ENCODE data around the gene SPON2. TPM values are rescaled to one million over a fixed set of nuclear protein-coding genes. Genes with fewer than 3 reads are reported as not detected.

SPON2 gene
- total RNA-seq, 1 donor from 2014 or later = 32.4 TPM

DNA sequence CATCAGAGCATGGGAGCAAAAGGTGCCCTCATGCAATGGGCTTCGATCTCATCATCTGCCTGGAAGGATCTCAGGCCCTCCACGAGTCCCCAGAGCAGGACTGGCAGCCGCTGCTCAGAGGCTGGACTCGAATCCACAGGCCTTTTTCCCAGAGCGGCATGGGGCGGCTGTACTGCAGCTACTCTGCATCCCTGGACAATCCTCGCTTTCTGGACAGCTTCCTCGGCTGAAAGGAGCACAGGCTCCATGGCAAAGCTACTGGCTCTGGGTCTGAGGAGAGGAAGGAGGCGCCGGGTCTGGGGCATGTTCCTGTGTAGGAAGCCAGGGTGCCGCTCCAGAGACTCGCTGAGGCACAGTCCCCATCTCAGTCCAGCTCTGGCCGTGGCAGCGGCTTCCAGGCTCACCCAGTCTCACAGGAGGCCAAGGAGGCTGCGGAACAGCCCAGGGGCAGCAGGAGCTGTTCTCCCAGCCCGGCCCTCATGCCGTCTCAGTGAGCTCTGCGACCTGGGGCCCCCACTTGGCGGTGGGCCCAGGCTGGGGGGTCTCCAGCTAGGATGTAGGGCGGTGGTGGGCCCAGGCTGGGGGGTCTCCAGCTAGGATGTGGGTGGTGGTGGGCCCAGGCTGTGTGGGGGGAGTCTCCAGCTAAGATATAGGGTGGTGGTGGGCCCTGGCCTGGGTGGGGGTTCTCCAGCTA lies 2.7 kb upstream of the SPON2 start:
- intact Hi-C loops (cut with micrococcal nuclease) = no loop called here

DNA sequence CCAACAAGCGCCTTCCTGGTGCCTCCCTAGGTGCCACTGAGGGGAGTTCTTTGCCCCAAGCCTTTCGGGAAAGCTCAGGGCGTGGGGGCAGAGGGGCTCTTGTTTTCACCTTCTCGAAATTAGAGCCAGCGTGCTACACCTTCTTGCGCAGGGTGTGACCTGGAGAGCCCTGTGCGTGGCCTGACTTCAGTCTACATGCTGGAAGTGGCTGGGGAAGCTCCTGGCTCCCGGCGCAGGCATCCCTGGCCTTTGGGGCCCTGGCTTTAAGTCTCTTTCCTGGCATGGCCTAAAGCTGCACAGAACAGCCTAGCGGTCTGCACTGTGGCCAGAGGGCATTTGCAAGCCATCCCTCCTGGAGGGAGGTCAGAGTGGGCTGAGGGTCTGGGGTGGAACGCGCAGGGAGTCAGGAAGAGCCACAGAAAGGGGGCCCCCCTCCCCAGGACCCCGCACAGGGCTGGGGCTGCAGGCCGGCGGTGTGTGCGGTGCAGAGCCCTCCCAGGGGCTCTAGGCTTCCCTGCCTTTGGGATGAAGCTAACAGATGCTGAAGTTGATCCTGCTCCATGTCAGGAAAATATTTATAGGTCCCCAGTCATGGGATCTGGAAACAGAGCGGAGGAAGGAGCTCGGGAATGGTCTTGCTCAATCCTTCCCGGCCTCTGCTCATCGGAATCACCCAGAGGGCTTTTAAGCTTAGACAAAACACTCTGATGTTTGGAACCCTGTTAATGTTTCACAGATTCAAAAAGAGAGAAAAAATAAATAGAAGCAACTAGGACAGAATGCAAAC lies 781 bp upstream of the SPON2 start:
- intact Hi-C loops (cut with micrococcal nuclease) = no loop called here

DNA sequence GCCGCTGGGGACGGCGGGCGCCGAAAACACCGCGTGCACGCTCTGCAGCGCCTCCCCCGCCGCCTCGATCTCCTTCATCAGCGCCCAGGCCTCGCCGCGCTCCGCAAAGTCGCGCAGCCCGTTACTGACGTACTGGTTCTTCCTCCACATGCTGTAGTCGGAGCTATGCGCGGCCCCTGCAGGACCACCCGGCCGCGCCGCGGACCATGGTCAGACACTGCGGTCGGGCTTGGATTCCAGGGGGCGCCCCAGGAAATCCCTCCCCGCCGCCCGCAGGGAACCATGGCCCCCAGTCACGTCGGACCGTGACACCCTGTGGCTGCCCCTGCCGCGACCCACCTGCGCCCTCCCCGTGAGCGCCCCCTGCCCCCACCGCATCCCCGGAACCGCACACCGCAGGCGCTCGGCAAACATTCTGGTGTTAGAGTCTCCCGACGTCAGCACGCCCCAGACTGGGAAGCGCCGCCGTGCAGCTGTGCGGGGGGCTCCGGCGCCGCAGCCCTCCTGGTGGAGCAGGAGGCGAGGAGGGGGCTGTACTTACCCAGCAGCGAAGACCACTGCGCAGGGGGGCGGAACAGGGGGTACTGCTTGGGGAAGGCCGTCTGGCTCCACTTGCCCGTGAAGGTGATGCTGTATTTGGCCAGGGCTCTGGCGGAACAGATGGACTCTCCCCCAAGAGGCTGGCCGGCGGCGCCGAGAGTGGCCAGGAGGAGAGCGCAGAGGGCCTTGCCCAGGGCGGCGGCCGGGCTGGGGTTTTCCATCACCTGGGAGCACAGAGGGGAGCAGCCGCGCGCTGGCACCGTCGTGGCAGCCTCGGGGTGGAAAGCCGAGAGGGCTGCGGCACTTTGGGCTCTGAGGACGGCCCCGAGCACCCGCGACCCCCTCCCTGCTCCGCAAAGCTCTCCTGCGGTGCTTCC lies 814 bp downstream of the SPON2 start:
- intact Hi-C loops (cut with micrococcal nuclease) = no loop called here

DNA sequence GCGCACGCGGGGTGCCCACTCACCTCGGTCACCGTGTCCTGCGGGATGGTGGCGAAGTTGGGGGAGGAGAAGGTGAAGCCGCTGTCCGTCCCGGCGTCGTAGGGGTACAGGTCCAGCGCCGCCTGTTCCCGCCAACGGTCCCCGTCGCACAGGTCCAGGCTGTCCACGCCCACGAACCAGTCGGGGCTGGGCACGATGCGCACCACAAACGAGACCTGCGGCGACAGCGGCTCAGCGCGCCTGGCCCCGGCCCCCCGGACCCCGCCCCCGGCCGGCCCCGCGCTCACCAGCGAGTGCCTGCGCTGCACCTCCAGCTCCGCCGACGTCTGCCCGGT lies 1.4 kb downstream of the SPON2 start:
- intact Hi-C loops (cut with micrococcal nuclease) = no loop called here

DNA sequence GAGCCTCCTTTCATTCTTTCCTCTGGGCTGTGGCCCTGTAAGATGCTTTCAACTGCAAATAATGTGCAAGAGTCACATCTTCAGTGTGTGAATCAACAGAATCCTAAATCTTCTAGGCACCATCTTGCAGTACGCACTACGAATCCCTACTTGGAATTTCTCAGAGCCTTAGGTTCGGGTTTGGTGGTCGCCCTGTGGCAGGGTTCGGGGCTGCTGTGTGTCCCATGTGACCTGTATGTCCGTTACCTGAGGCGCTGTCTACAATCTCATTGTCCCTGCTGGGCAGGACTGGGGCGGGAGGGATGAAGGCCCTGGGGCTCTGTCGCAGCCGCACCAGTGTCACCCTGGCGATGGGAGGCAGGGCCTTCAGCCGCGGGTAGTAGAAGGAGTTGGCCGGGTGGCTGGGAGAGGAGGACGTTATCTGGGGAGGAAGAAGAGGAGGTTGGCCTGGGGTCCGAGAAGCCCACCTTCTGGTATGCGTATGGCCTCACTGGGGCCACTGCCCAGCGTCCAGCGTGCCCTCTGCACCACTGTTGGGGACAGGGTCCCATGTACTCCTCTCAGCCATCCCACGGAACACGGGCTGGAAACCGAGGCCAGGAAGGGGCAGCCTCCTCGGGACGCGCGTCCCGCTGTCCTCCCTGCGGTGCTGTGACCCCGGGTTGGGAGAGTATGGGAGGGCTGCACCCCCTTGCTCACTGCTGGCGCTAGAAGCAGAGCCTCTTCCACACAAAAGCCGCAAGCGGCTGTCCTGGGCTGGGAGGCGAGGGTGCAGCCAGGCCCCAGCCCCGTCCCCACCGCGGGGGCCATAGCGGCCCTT lies 2.0 kb downstream of the SPON2 start:
- intact Hi-C loops (cut with micrococcal nuclease) = no loop called here

DNA sequence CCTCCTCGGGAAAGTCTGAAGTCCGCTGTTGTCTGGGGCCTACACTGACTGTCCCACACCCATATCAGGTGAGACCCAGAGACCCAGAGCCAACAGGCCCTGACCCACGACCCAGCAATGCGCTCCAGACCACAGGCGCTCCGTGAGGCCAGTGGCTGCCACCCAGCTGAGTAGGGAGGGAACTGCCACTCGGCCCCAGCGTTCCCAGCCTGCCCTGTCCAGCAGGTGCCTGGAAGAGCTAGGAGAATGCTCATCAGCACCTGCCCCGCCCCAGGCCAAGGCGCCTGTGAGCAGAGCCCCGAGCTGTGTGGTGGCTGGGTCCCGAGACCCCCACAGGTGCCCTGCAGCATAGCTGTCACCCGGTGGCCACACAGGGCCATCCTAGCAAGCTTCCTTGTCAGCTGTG lies 2.7 kb downstream of the SPON2 start:
- intact Hi-C loops (cut with micrococcal nuclease) = no loop called here

DNA sequence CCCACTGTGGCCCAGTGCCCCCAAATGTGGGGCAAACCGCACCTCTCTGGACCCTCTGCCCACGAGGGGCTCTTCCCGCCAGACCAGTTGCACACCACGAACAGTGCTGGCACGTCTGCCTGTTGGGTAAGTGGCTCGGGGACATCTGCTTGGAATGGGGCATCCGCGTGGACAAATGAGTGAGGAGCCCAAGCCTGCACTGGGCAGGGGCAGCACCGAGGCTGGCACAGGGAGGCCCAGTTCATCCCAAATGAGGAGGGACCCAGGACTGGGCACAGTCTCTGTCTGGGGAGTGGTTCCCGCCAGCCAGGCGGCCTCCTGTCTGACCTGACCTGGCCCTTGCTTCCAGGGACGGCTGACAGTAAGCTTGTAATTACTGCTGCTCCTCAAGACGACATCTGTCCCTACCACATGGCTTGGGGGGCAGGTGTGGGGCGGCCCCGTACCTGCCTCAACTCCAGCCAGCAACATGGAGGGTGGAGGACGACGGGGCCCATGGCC lies 3.2 kb downstream of the SPON2 start:
- intact Hi-C loops (cut with micrococcal nuclease) = no loop called here

DNA sequence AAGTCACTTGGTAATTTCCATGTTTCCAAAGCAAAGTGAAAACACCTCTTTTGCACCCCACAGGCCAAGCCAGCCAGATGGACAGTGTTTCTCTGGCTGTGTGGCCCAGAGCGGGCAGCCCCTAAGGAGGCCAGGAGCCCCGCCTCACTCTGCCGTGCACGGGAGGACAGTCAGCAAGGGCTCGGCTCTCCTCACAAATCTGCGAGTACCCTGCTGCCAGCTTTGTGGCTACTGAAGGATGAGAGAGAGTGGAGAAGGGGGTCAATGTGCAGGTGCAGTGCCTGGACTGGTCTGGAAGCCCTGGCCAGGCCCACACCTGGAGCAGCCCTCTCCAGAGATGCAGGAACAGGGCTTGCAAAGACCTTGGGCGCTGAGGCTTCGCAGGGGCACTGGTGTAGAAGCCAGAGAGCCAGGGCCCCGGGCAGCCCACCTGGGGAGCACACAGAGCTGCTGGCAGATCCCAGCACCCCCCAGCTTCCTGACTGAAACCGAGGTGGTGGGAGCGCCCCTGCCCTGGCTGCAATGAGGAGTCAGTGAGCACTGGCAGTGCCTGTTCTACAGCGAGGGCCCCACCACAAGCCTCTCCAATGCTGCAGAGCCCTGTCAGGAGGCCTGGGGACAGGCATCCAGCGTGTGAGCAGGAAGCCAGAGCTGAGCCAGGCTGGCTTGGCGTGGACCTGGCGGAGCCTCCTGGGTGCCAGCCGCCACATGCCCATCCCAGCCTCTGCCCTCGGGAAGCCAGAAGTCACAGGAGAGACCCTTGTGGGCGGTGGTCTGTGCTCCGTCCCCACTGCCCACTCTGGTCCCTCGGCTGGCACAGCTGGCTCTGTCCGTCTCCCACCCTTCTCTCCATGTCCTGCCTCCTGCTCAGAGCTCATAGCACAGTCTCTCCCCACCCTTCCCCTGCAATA lies 3.9 kb downstream of the SPON2 start:
- intact Hi-C loops (cut with micrococcal nuclease) = no loop called here

DNA sequence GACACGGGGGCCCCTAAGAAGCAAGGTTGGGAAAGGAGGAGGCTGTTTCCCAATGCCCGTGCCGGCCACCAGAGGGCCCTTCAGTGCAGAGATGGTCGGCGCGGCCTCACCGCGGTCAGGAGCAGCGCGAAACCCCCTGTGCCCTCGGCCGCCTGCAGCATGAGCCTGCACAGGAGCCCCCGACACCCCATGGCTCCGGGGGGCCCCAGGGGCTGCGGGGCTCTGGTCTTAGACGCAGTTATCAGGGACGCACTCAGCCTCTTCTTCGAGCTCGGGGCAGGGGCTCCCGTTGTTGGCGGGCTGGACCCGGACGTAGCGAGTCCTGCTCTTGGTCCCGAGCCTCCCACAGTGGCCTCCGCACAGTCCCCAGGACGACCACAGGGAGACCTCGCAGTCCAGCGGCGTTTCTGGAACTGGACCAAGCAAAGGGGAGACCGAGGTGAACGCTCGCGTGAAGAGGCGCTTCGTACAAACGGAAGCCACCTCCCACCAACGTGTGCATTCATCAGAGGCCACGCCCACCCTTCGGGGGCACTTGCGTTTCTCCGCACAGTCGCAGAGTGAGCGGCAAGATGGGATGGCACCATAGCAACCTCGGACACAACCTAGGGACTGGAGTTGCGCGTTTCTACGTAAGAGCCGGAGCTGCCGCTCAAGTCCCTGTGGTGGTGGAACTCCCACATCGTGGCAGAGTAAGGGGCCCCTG lies 5.0 kb downstream of the SPON2 start:
- intact Hi-C loops (cut with micrococcal nuclease) = loop anchor here (1.0 to 2.0 kb wide), 7 partner anchors 19 to 179 kb away; no protein-coding TSS in a partner anchor

DNA sequence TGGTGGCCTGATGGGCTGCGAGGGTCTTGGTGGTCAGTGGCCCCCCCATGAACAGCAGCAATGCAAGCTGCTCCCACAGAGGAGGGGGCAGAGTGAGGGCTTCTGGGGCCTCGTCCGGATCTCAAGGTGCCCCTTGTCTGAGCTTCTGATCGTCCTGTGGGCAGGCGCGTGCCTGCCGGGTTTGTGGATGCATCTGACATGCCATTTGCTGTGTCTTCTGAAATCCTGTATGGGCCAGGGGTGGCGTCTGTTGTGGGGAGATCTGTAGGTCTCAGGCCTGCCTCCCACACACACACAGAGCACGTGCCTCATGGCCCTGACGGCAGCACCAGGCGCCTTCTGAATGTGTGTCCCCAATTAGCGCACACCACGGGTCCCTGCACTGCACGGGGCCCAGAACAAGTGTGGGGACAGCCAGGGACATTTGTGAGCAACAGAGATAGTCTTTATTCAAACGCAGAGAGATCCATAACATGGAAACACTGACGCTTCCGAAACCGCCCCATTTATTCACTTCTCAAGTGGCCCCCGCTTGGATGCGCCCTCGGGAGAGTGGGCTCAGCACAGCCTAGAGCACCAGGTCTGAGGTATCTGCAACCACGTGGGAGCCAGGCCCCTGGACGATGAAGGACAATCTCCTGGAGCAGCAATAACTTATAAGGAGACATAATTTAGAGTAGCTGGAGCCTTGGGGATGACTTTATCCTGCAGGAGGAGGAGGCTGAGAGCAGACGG lies 5.7 kb downstream of the SPON2 start:
- intact Hi-C loops (cut with micrococcal nuclease) = loop anchor here (1.0 to 2.0 kb wide), 7 partner anchors 20 to 180 kb away; no protein-coding TSS in a partner anchor

DNA sequence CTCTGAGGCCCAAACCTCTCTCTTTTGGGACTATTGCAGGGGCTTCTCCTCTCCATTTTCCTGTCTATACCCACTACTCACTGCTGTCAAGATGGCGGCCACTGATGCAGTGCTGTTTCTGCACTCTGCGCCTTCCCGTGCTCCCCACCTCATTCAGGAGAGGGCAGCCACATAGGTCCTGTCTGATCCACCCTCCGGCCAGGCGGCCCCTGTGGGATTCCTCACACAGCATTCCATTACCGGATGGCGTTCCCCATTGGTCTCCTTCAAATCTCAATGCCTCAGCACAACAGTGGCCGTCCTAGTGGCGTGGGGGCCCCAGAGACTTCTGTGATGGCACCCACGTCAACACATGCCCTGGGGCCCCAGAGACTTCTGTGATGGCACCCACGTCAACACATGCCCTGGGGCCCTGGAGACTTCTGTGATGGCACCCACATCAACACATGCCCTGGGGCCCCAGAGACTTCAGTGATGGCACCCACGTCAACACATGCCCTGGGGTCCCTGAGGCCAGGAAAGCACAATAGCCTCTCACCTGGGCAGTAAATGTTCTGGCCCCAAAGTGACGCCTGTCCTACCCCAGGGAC lies 7.3 kb downstream of the SPON2 start:
- intact Hi-C loops (cut with micrococcal nuclease) = no loop called here

DNA sequence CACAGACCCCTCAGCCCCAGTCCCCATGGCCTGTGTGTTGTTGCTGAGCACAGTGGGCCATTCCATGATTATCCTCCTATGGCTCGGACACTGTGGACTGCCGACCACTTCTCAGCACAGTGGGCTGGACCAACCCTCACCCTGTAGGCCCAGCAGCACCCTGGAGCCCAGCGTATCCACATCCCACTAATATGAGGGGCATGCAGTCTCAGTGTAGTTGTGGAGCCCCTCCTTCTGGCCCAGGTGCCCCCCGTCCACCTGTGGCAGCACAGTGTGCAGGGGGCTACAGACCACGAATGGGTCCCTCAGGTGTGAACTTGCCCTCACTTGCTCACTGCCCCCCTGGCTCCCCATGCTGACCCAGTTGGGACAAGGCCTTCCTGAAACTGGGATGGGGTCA lies 7.9 kb downstream of the SPON2 start:
- intact Hi-C loops (cut with micrococcal nuclease) = no loop called here

DNA sequence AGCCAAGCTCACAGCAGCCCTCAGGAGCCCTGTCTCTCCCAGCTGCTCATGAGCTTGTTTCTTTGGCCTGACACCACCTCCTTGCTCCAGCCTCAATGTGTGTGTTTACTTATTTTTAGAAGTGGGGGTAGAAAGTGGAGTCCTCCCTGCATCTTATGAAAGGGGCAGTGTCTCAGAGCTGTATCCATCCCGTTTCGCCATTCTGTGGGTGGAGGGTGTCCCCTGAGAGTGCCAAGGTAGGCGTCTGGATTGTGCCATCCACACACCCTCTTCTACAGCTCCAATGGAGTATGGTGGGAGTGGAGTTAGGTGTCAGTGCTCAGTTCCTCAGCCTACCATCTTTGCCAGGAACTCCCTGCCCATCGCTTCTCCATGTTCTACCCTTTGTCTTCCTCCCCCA lies 8.3 kb downstream of the SPON2 start:
- intact Hi-C loops (cut with micrococcal nuclease) = no loop called here

DNA sequence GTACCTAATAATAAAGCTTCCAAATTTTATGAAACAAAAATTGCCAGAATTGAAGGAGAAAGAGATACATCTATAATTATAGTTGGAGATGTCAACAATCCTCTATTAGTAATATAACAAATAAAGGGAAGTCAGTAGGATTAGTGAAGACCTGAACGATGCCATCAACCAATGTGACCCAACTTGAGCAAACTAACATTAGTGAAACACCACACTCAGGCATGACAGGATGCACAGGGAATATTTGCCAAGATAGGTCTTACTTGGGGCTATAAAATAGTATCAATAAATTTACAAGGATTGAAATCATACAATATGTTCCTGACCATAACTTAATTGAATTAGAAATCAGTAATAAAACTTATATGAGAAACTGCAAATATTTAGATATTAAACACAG lies 12.0 kb downstream of the SPON2 start:
- intact Hi-C loops (cut with micrococcal nuclease) = no loop called here

DNA sequence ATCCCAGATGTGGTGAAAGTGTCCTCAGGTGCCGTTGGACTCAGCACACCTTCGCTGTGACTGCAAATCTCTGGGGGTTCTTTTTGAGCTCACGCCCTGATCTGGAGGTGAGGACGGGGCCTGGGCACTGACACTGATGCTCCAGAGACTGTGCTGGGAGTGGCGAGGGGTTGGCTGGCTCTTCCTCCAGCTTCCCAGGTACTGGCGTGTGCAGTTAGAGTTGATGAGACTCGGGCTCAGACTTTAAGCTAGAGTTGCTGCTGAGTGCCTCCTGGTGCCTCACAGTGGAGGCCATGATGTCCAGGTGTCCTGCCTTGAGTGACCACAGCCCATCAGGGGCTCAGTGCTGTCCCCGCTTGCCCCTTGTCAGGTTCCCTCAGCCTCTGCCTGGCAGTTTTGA lies 16.3 kb downstream of the SPON2 start:
- intact Hi-C loops (cut with micrococcal nuclease) = no loop called here

DNA sequence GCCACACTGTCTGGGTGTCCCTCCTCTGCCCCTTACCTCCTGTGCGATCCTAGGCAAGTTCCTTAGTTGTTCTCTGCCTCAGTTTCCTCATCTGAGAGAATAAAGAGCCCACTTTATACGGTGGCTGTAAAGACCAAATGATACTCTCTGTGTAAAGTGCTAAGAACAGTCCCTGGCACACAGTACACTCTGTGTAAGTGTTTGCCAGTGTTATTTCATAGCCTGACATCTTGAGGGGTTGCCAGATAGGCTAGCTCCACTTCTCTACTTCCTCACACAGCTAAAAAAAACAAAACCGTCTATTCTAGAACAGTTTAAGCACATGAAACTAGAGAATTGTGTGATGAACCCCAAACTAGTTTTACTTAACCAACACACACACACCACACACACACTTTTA lies 17.1 kb downstream of the SPON2 start:
- intact Hi-C loops (cut with micrococcal nuclease) = no loop called here

DNA sequence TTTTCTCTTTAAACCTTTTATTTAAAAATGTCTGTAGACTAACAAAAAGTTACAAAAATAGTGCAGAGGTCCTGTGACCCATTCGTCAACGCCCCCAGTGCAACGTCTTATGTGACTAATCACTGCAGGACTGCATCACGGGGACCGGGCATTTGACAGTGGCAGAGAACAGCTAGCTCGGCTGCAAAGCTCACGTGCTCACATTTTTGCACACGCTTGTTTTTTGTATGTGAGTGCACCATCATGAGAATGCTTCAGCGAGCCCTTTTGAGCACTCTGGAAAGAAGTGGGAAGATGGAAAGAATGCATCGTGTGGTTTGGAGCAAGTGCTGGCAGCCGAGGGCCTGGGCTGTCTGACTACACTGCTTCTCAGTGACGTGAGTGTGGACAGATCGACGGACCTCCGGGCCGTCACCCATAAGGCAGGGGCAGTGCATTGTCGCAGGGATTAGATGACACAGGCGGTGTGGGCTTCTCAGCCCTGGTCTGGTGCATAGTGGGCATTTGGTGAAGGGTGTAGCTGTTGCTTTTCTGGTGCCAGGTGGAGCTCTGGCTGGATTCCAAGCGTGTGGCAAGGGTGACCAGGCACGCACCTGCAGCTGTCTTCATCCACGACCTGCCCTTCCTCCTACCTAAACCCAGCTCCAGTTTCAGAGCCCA lies 17.7 kb downstream of the SPON2 start:
- intact Hi-C loops (cut with micrococcal nuclease) = no loop called here

DNA sequence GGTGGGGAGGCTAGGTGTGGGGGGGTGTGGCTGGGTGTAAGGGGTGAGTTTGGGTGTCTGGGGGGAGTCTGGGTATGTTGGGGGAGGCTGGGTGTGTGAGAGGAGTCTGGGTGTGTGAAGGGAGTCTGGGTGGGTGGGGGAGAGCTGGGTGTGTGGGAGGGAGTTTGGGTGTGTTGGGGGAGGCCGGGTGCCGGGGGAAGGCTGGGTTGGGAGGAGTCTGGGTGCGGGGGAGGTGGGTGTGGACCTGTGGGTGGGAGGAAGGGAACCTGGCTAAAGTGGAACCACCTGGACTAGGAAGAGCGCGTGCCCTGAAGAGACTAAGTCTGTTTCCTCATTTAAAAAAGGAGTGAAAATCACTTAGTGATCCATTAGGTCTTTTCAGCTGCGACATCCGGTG lies 18.3 kb downstream of the SPON2 start:
- intact Hi-C loops (cut with micrococcal nuclease) = no loop called here

Data from T-helper 2 cell treated with Interferon-gamma antibody and Interleukin-4, amounts not matched to agents 100 ng/mL and 5 ng/mL, for 36 hours (primary cell).